Esophagus squamous epithelium (tissue), 5 donors: ENCODE data around the gene HEPACAM2. TPM values are rescaled to one million over a fixed set of nuclear protein-coding genes. Genes with fewer than 3 reads are reported as not detected.

Experiments used
- DNase-seq: peaks from one replicate; lab custom pipeline; 2025; lab: John Stamatoyannopoulos, UW
- H3K27ac ChIP-seq, 4 donors: fragments of 200-600 bp; sonication (generic); one replicate each; pipeline ENCODE4 v1.5.1; 2016 to 2019; ENCODE audit warnings: mild to moderate bottlenecking in 1 of 4
- H3K27me3 ChIP-seq, 4 donors: fragments of 200-600 bp; sonication (generic); 1 replicate in 3 of 4; 2 replicates in 1 of 4; pipeline versions ENCODE4 v1.5.1 to v1.6.0; 2017 to 2021; ENCODE audit warnings: antibody characterized with exemption in 1 of 4
- H3K36me3 ChIP-seq, 3 donors: fragments of 200-600 bp; sonication (generic); one replicate each; pipeline ENCODE4 v1.5.1; 2016 to 2019
- H3K4me1 ChIP-seq, 3 donors: fragments of 200-600 bp; sonication (generic); one replicate each; pipeline ENCODE4 v1.5.1; 2017 to 2019
- H3K4me3 ChIP-seq, 4 donors: fragments of 200-600 bp; sonication (generic); 1 replicate in 3 of 4; 2 replicates in 1 of 4; pipeline ENCODE4 v1.5.1; 2016 to 2019; ENCODE audit warnings: mild to moderate bottlenecking in 2 of 4, moderate library complexity in 1 of 4
- H3K9me3 ChIP-seq, 3 donors: fragments of 200-600 bp; sonication (generic); one replicate each; pipeline ENCODE4 v1.5.1; 2016 to 2019
- CTCF ChIP-seq, 6 experiments: fragments of 450-650 bp in 4 of 6; fragments of 200-600 bp in 2 of 6; sonication (generic) in 2 of 6; IDR thresholded peaks; one replicate each; pipeline ENCODE4 v1.5.1; 2016 to 2019; ENCODE audit warnings: antibody characterized with exemption in 6 of 6, mild to moderate bottlenecking in 4 of 6, moderate library complexity in 4 of 6
- POLR2A ChIP-seq, 4 donors: fragments of 450-650 bp; IDR thresholded peaks; one replicate each; pipeline ENCODE4 v1.6.1; 2017; ENCODE audit warnings: antibody characterized with exemption in 4 of 4, mild to moderate bottlenecking in 4 of 4, moderate library complexity in 3 of 4
- WGBS, 2 donors: methylation state at CpG; one replicate each; pipeline ENCODE4 v1.1.5; 2018; 5-methylcytosine and 5-hydroxymethylcytosine counted together
- intact Hi-C: fragments of 100-400 bp; cut with DNase I; formaldehyde crosslinking; loops from one replicate; pipeline ENCODE4 v1.15.0; 2022
- total RNA-seq, 4 donors: library from RNA; depleted of rRNA; stranded (reverse); fragments of >200 nt; gene quantifications; one replicate each; pipeline ENCODE4 v1.1.0, GENCODE V29; 2016
- donor health status: DM: yes; HTN: yes; CAD: no.

HEPACAM2 gene
- total RNA-seq, 4 donors from 2014 or later: not detected

DNA sequence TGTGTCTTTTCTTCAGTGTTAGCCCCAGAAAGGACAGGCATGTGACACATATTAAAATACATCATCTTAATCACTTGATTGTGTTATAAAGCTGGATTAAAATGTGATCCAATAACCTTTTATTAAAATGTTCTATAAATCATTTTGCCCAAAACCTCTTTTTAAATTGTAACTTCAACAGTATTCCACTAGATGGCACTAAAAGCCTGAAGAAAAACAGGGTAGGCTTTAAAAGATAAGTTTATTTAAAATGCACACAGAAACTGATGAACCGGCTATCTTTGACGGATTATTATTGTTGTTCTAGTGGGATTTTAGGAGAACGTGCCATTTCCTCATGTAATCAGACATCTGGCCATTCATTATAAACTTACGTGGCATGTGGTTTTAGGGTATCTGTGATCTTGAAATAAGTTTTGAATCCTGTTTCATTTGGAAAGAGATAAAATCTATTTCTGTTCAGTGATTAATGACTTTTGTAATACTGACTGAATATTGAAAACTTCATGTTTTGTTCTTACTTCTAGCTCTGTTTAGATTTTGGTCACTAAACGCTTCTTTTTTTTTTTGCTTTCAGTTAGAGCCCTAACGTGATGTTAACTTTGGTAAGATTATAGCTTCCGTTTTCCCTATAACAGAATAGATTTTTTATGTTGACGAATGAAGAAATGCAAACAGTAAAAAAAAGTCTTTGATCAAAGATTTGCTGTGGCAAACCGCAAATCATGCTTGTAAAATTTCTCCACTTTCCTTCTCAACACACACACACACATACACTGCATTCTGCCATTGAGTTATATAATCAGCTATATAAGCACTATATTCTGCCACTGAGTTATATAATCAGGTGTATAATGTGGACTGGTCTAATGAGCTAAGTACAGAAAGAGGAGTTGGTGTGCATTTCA lies 19.5 kb upstream of the HEPACAM2 start:
- intact Hi-C loops: no loop called here
- Histone ChIP-seq H3K9me3 (no peaks in the 10 kb centered on the region), H3K36me3 (peaks cover 0 to 11% (median 0%) of the 10 kb centered on the region in 3 donors), H3K27me3 (no peaks in the 10 kb centered on the region), H3K4me3 (peak overlapping the region in 2 of 4 donors; percentile 2 to 7), H3K27ac (no peak overlapping the region), H3K4me1 (peaks cover 0 to 6% (median 0%) of the 10 kb centered on the region in 3 donors)
- no peak for TF ChIP-seq POLR2A (IDR thresholded peaks at IDR 0.05)
- peak; percentile 46 to 60 (median 54) for TF ChIP-seq CTCF (IDR thresholded peaks at IDR 0.05)
- no peak for DNase-seq
- 28 to 31% methylated on average over 9 of the region's 9 CpGs for WGBS, 2 donors

DNA sequence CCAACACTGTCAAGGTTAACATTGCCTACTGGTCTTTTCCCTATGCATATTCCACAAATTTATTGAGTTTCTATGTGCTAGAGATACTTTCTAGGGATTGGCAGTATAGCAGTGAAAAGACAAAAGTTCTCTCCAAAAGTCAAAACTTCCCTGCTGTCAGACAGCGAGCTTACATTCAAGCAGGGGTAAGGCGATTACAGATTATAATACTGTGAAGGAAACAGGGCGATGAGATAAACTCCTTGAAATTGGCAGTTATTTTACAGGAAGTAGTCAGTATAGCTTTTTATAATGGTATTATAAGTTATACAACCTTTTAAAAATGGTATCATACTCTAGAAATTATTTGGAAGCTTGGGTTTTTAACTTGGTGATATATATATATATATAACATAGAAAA lies 15.8 kb upstream of the HEPACAM2 start:
- TF ChIP-seq CTCF (IDR thresholded peaks at IDR 0.05) (no peak), POLR2A (IDR thresholded peaks at IDR 0.05) (no peak)
- intact Hi-C loops: no loop called here
- 86% methylated on average over 3 of the region's 3 CpGs for WGBS, 2 donors
- no peak for DNase-seq
- no peak overlapping the region for H3K4me3 ChIP-seq
- no peaks in the 10 kb centered on the region for H3K9me3 ChIP-seq
- no peaks in the 10 kb centered on the region for H3K27me3 ChIP-seq
- peaks cover 0 to 6% (median 0%) of the 10 kb centered on the region in 3 donors for H3K4me1 ChIP-seq
- peaks cover 0 to 19% (median 0%) of the 10 kb centered on the region in 3 donors for H3K36me3 ChIP-seq
- H3K27ac ChIP-seq: no peak overlapping the region

GRCh38 chr7:93239824-93240223 lies 13.6 kb upstream of the HEPACAM2 start:
- Histone ChIP-seq H3K27me3 (no peaks in the 10 kb centered on the region), H3K9me3 (no peaks in the 10 kb centered on the region), H3K4me3 (no peak overlapping the region), H3K4me1 (no peaks in the 10 kb centered on the region), H3K36me3 (peaks cover 0 to 19% (median 0%) of the 10 kb centered on the region in 3 donors), H3K27ac (no peak overlapping the region)
- no peak for DNase-seq
- intact Hi-C loops: no loop called here
- WGBS, 2 donors: 84 to 88% methylated on average over 4 of the region's 4 CpGs
- TF ChIP-seq POLR2A (IDR thresholded peaks at IDR 0.05) (no peak), CTCF (IDR thresholded peaks at IDR 0.05) (no peak)

DNA sequence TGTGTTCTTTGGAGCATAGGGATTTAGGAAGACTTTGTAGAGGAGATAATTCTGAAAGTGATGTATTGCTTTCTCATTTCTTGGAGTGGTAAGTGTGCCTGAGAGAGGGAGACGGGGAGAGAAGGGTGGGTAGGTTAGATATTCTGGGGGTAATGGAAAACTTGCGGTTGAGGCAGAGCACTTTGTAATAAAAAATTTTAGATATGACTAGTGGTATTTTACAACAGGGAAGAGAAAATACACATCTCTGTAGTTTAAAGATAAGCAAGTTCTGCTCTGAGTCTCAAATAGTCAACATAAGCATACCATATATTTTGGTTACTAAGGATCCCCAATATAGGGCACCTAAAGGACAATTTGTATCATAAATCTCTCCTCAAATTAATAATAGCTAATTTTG lies 12.5 kb upstream of the HEPACAM2 start:
- H3K4me1 ChIP-seq: peaks cover 0 to 1% (median 0%) of the 10 kb centered on the region in 3 donors
- TF ChIP-seq POLR2A (IDR thresholded peaks at IDR 0.05) (no peak), CTCF (IDR thresholded peaks at IDR 0.05) (no peak)
- H3K27me3 ChIP-seq: no peaks in the 10 kb centered on the region
- intact Hi-C loops: no loop called here
- H3K4me3 ChIP-seq: no peak overlapping the region
- H3K9me3 ChIP-seq: no peaks in the 10 kb centered on the region
- WGBS, 2 donors: 80 to 89% methylated on average over 2 of the region's 2 CpGs
- H3K27ac ChIP-seq: no peak overlapping the region
- DNase-seq: no peak
- H3K36me3 ChIP-seq: peaks cover 0 to 19% (median 0%) of the 10 kb centered on the region in 3 donors

DNA sequence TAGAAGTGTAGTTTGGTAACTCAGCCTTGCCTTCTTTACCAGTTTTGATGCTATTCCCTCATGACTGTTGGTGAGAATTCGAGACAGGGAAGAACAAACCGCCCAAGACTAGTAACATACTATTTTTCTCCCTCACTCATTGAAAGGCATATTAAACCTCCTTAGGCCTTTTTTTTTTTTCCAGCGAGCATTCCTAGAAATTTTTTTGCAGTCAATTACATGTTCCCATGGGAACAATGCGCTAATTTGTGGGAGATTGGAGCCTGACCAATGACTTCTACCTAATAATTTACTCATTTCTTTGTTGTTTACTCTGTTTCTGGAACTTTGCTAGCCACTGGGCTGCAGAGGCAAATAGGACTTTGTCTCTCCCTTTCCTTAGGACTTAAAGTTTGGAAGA lies 11.9 kb upstream of the HEPACAM2 start:
- 86 to 88% methylated on average over 4 of the region's 4 CpGs for WGBS, 2 donors
- TF ChIP-seq CTCF (IDR thresholded peaks at IDR 0.05) (no peak), POLR2A (IDR thresholded peaks at IDR 0.05) (no peak)

More for the DNA sequence above, 11.9 kb upstream of the HEPACAM2 start:
- H3K9me3 ChIP-seq: no peaks in the 10 kb centered on the region
- no peak for DNase-seq
- H3K27ac ChIP-seq: no peak overlapping the region
- peaks cover 0 to 7% (median 2%) of the 10 kb centered on the region in 3 donors for H3K4me1 ChIP-seq
- intact Hi-C loops: no loop called here
- H3K4me3 ChIP-seq: no peak overlapping the region
- no peaks in the 10 kb centered on the region for H3K27me3 ChIP-seq
- H3K36me3 ChIP-seq: peaks cover 0 to 19% (median 0%) of the 10 kb centered on the region in 3 donors
